HG02884 (cell line): ENCODE measurements around the gene CMSS1.

ENCODE experiments used
- ATAC-seq: cut with Tn5 transposase; IDR thresholded peaks from one replicate; pipeline ENCODE4 v1.9.1; 2021; ENCODE audit warnings: mild to moderate bottlenecking, moderate library complexity; ENCODE audit not compliant: unreplicated experiment

The CMSS1 gene

DNA sequence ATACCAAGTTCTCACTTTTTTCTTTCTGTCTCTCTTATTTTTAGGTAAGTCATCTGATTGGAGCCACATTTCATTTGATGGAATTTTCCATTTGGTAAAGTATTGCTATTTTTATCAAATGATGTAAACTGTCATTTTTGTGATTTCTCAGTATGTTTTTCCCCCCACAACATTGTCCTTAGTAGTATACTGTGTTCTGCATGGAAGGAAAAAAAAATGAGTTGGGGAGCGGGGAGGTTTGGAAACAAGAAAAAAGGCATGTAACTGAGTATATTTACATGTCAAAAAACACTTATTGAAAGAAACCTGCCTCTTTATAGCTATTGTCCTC is 192.4 kb downstream of the CMSS1 start:
- no peak for ATAC-seq

DNA sequence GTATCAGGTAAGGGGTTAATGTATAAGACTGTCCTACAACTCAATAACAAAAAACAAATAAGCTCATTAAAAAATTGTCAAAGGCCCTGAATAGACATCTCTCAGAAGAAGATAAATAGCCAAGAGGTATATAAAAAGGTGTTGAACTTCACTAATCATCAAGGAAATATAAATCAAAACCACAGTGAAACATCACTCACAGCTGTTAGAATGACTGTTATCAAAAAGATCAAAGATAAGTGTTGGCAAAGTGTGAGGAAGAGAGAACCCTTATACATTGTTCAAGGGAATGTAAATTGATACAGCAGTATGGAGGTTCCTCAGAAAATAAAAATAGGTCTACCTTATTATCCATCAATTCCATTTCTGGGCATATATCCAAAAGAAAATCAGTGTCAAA is 201.1 kb downstream of the CMSS1 start:
- no peak for ATAC-seq

DNA sequence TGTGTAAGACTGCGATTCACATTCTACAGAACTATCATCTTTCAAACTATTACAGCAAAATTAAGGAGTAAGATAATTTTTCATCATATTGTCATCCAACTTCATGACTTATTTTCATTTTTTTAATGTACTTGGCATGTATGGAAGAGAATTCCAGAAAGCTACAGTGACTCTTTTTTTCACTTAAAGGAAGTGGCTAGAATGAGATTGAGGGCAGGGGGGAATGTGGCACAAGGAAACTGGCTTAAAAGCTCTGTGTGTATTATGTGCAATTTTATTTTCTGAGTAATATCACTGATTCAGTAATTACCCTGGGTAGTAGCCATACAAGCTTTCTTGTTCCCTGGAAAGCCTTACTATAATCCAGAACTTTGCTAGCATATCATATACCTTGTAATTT is 202.1 kb downstream of the CMSS1 start:
- ATAC-seq, result no peak

DNA sequence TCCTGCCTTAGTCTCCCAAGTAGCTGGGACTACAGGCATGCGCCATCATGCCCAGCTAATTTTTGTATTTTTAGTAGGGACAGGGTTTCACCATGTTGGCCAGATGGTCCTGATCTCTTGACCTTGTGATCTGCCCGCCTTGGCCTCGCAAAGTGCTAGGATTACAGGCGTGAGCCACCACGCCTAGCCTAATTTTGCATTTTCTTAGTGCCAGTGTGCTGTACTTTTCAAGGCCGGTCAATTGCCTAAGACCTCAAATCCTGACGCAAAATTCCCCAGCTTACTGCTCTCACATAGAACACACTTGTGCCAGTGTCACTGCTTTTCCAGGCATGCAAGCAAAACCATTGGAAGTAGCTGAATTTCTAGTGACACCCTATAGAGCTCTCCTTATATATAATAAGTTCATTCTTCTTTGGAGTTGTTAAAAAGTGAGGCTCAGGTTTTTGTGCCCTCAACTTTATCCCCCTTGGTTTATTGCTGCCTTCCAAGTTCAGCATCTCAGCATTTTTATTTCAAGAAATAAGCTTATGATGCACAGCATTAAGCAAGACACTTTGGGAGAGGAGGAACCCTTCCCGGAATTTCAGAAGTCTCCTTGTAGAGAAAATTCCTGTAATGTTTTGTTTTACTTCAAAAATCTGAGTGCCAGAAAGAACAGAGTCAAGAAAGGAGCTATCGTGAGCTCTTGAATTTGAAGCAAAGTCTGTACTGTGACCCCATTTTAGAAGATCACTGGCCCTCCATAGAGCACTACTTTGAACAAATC is 203.4 kb downstream of the CMSS1 start:
- ATAC-seq, result no peak

DNA sequence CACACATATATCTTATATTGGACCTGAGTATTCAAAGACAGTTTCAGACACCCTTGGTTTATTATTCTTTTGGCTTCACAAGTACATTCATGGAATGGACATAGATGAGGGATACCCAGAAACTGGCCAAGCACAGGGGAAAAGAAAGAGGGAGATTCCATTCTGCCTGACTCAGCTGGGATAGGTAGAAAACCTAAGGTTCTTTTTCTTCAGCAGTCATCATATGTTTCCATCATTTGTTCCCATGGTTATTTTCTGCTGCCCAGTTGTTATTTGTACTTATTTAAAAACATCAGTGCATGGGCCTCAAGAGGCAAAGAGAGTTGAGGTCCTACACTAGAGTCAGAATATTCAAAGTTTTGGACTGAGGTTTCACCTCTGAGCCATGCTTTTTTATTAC is 204.8 kb downstream of the CMSS1 start:
- no peak for ATAC-seq

DNA sequence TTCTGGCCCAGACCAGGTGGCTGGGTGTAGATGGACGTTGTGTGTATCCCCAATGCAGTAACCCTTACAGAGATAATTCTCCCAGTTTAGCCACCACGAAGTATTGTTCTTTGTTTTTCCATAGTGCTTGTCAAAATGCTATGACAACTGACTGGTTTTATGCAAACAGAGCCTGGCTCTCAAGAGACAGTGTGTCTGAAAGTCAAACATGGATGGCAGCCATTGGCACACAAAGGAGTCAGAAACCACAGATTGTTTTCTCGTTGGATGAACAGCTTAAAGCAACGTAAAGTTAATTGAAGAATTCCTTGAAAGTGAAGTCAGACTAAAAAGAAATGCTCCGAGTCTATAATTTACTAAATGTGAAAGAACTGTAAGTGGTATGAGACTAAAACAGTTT is 205.5 kb downstream of the CMSS1 start:
- ATAC-seq, result no peak

DNA sequence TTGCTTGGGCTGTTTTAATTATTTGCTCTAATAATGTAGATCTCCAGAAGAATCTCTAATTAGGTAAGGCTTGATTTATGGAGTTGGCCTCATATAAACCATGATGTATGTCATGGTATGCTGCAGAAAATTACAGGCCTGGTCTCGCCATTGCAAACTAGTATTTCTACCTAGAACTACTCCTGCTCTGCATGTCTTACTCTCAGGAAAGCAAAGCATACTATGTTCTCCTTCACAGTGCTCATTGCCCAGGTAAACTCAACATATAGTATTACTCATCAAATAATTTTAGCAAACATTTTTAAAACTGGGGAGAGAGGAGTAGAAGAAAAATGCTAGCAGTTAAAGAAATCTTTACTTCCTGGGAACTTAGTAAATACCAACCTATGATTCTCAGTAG is 205.9 kb downstream of the CMSS1 start:
- ATAC-seq, result no peak

DNA sequence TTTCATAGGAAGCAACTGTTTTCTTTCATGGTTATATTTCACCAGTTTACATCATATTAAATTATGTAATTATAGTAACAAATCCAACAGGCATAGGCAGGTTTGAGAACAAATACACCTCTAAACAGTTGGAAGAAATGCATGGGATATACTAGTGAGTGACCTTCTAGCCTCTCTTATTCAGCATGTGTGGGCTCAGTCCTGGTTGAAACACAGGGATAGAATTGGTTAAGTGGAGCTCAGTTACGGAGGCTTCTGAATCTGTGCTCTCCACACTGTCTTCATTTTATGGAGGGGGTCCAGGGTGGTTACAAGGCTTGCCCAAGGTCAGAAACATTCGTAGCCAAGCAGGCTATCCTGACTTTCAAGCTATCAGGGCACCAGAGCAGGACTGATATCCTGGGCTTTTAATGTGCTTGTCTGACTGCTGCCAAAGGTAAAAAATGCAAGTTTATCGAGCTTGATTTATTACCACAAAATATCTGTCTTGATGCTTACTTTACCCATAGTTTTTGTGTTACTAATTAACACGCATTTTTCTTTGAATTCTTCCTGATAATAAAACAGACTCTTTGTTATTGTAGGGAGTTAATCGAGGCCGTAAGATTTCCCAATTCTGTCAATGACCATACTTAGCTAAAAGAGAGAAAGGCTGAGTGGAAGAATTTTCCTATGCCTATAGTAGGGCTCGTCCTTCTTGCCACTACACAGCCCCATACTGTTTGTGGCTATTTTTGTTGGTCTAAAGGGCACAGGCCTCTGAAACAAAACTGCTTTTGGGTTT is 207.1 kb downstream of the CMSS1 start:
- no peak for ATAC-seq

DNA sequence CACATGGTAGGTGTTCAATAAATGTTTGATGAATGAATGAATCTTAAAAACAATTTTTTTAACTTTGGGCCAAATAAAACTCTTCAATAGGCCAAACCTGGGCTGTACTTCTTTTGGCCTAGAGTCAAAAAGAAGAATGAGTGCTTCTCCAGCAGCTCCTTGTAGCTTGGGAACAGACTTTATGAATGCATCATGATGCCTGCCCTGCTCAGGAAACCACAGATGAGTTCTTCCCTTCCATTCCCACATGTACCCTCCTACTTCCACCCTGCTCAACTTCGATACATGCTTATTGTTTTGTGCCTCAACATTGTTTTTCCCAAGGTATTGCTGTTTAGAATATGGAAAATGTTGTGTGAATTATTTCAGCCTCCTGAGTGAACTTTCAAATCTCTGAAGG is 209.7 kb downstream of the CMSS1 start:
- no peak for ATAC-seq

DNA sequence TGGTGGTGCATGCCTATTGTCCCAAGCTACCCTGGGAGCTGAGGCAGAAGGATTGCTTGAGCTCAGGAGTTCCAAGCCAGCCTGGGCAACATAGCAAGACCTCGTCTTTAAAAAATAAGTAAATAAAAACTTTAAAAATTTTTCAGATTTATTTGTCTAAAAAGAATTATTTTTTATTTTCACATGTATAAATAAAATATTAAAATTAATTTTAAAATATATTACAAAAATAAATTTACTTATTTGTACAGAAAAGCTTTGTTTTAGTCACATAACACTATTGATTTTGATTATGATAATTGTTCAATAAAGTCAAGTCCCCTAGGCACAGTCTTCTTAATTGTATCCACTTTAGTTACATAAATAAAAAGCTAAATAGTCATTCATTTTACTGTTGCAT is 211.4 kb downstream of the CMSS1 start:
- no peak for ATAC-seq

DNA sequence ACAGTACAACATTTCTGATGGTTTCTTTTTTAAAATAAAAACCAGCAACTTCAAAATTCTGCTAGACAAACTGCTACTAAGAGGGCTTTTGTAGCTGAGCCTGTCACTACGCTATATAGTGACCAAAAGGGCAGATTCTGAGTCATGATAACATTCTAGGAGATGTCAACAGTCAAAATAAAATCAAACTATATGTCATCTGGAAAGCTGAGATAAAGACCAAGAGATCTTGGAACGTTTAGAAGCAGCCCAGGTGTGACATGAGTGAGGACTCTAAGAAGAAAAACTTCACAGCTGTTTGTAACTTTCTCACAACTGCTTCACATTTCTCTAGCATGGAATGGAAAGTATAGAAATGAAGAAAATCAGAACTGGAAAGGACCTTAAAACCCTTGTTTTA is 212.0 kb downstream of the CMSS1 start:
- peak; percentile 79 for ATAC-seq

DNA sequence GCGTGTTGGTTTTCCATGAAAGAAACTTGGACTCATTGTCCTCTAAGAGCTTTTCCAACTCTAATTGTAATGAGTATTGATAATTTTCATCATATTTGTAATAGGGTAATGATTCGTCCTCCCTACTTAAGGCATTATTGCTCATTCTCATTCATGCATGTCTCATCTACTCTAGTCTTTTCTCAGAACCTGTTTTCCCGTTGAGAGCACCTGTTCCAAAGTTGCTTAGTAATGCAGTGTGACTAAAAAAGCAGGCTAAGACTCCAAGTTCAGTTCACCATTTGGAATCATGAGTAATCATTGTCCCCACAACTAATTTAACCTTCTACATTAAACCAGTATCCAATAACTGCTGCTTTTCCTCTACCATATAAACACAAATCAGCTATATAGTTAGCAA is 212.7 kb downstream of the CMSS1 start:
- peak; percentile 51 for ATAC-seq

DNA sequence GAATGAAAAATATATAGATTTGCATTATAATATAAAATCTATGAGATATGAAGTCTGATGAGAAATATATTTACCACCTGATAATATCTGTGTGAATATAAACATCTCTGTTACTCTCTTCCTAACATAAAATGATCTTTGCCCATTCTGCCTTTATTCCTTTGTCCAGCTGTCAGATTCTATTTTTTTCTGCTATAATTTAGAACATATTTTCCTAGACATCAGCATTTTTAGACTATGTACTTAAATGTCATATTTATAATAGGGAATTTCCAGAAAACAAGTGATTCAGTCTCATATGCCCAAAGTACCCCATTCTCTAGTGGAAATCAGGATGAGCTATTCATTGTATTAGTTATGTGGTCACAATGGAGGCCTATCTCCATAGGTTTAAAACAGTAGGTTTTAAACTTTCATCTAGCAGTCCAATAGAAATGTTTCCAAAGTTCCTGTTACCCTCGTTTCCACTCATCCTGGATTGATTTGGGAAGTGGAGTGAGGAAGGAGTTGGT is 213.3 kb downstream of the CMSS1 start:
- ATAC-seq, result no peak

DNA sequence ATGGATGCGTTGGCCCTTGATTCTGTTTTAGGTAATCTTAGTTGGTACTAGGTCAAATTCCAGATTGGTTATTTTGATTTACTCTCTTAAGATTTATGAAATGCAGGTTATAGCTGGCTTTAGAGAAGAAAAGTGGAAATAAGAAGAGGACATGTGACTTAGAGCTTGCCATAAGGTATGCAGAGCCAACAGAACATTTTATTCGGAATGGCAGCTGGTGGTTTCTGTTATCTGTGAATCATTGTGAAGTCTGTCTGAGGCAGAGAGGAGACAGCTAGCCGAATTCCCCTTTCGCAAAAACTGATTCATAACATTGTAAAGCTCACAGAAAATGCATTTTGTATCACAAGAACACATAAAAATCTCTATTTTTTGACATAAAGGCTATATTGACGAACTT is 214.6 kb downstream of the CMSS1 start:
- ATAC-seq, result no peak

DNA sequence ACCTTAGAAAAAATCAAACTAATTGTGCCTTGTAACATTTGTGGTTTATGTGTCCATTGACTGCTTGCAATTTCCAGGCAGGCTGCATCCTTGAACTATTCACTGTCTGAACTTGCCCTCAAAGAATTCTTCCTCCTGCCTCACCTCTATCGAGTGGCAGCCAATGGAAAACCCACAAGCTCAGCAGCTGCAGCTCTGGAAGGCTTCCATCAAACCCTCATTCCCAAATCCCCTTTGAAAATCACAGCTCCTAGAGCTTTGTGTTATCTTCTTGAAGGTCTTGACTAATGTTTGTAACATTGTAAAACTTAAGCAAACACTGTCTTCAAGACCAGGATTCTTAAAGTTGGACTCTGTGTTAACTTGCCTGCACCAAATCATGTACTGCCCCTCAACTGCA is 215.5 kb downstream of the CMSS1 start:
- ATAC-seq, result no peak

DNA sequence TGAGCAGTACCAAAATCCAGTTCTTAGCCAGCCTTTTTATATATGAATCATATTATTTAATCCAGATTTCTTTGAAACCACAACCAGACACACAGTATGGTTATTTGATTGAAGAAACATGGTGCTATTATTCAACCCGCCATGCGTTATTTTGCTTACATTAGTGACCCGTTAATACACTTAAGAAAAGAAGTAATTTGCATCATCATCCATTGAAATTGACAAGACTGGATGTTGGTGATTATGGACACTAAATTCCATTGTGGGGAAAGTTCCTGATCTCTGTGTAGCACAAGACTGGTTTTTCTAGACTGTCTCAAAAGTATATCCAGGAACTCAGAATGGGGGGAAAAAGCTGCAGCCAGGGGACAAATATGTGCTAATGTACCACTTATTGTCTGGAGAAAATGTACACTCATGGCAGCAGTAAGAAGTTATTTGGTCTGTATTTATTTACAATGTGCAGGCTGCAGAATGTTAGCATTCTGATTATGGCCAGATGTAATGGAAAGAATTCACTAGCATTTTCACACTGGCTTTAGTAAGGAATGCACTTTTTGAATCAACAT is 216.3 kb downstream of the CMSS1 start:
- no peak for ATAC-seq

DNA sequence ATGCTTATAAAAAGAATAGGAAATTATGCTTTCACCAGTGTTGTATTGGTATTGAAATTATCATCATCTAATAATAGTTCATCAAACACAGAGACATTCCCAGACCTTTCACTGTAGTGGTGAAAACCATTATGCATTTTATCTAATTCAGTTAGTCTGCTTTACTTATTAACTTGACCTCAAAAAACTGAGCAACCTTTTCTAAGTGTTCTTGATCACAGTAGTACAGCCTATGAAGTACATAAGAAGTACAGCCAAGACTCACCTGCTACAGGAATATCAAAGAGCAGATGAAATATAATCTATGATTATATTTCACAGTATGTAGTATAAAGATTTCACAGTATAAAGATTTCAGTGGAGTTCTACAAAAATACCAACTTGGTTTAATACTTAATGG is 221.4 kb downstream of the CMSS1 start:
- no peak for ATAC-seq

DNA sequence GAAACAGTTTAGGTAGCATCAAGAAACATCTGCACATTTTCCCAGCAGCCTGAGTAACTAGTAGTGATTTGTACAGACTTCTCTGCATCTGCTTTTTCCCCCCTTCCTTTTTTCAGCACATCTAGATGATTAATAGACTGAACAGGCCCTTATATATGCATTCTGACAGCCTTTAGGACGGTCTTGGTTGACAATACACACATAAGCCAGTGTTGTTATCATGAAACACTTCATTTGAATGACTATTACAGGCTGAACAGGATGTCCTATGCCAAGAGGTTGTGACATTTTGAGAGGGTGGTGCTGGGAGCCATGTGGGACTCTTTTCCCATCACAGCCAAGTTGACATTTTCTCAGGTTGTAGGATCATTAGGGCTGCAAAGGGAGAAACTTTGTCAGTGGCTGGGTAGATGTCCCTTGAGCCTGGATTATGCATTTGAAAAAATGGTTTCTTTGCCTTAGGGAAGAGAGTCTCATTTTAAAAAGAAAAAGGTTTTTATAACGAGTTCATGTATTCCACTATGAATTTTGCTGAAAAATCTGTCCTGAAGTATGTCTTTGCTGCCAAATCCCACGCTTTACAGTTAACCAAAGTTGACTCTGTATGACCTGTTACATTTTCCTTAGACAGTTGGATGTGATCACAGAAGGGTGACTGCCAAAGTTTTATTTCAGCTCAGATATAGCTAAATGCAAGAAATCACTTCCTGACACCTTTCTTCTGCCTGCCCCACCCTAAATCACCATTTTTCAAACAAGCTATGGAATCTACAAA is 223.0 kb downstream of the CMSS1 start:
- ATAC-seq, result no peak

DNA sequence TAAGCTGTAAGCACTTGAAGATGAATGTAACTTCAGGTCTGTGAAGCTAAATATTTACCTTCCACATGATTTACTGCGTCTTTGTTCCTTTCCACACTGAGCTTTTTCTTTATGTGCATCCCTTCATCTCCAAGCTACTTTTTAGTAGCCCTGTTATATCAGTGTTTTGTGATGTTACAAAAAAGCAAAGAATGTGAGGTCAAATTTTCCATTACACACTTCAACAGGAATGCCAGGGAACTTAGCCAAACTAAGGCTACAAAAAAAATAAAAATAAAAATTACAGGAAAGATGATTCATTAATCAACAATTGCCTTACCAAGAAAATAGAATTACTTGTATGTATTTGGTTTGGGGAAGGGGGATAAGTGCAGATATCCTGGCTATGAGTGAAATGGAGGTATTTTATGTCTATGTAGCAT is 223.7 kb downstream of the CMSS1 start:
- ATAC-seq, result no peak

DNA sequence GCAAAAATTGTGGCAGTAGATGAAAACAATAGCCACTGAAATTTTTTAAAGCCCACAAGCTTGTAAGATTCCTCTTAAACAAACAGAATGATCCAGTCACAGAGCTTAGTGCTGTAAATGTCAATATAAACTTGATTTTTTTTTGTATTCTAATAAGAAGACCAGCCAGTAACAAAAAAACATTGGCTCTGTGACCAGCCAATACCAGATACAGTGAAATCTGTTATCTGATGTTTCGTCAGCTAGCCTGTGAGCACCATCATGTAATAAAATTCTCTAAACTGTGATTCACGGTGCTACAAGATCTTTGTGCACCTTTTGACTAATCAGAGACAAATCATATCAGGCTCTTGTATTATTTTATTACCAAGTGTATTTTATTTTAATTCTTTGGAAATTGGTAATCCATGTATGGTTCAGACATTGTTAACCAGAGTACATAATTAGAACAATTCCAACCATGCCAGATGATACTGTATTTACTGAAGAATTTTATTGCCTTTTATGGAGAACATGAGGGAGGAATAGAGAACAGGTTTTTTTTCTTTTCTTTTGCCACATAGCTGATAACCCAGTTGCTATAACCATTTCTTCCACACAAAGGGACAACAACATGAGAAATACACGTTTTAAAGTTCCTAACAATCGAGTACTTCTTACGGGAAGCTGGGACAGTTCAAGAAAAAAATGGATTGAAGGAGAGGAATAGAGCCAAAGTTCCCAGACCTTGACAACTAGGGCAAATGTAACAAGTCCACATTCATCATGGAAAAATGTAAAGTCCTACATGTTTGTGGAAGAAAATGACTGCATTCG is 224.7 kb downstream of the CMSS1 start:
- no peak for ATAC-seq
